ENCODE results near the gene MCRIP1.

The MCRIP1 gene

DNA sequence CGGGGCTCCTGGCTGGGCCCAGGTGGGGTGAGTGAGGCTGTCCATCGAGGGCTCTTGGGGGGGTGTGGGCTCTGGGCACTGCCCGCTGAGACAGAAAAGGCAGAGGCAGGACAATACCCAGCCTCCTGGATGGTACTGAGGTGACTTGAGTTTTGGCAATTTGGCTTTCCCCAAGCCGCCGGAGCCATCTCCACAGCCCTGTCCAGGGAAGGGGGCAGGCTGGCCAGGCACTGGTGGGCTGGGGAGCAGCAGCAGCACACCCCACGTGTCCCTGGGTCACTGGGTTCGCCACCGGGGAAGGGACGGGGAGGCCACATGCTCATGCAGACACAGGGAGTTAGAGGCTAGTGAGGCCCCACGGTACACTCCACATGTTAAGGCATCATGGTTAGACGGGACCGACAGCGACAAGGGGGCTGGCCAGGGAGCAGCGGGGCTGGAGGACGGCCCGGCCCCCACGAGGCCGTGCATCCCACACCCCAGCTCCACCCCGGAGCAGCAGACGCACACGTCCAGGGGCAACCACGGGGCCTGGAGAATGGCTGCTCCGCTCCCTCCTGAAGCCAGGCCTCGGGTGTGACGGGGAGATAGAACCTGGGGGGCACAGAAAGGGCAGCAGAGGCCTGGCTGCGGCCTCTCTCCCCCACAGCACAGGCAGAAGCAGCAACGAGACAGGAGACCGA is 35.0 kb upstream of the MCRIP1 start:
- peak overlapping the region; percentile 43 for H3K4me3 ChIP-seq (ENCODE audit: low read length)
- peak overlapping the region; percentile 52 for H3K4me2 ChIP-seq (ENCODE audit: low read length)
- H3K9ac ChIP-seq (ENCODE audit: low read depth, low read length), result peak overlapping the region; percentile 53
- peaks cover 53% of the 10 kb centered on the region for H3K4me1 ChIP-seq (ENCODE audit: control insufficient read depth, insufficient read depth, low read length)
- no peaks in the 10 kb centered on the region for H3K9me3 ChIP-seq (replicated peaks; ENCODE audit: low read length)
- no peaks in the 10 kb centered on the region for H3K27me3 ChIP-seq (ENCODE audit: control insufficient read depth, insufficient read depth, low read length)
- H3K36me3 ChIP-seq (ENCODE audit: insufficient read depth, low read length), result peaks cover 55% of the 10 kb centered on the region

DNA sequence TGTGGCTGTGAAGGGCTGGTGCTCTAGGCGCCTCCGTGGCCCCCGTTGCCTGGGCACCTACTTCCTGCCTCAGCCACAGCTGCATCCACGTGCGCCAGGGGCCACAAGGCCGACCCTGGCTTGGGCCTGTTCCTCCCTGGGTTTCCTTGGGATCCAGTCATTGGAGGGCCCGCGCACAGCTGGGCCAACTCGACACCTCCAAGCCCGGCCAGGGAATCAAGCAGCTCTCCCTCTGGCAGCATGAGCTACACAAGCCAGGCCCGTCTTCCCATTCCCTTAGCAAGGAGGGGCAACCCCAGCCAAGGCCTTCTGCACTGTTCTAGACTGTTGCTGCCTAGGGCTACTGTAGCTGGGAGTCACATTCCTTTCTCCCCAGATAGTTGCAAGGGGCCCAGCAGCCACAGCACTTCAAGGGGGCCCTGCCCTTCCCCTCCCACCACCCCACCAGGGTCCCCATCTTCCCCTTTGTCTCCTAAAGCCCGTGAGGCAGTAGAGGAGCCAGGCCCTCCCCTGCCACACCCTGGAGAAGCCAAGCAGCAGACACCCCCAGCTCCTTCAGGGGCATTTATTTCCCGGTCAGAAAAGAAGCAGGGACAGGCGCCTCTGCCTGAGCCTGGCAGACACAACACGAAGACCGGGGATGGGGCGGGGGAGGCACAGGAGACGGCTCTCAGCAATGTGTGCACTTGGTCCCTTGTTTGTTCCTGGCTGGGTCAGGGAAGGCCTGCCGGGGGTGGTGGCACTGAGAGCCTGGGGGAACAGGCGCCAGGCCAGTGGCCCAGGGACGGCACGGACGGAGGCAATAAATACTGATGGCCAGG is 34.3 kb upstream of the MCRIP1 start:
- Histone ChIP-seq H3K4me1 (ENCODE audit: control insufficient read depth, insufficient read depth, low read length) (peaks cover 50% of the 10 kb centered on the region), H3K36me3 (ENCODE audit: insufficient read depth, low read length) (peaks cover 57% of the 10 kb centered on the region)

DNA sequence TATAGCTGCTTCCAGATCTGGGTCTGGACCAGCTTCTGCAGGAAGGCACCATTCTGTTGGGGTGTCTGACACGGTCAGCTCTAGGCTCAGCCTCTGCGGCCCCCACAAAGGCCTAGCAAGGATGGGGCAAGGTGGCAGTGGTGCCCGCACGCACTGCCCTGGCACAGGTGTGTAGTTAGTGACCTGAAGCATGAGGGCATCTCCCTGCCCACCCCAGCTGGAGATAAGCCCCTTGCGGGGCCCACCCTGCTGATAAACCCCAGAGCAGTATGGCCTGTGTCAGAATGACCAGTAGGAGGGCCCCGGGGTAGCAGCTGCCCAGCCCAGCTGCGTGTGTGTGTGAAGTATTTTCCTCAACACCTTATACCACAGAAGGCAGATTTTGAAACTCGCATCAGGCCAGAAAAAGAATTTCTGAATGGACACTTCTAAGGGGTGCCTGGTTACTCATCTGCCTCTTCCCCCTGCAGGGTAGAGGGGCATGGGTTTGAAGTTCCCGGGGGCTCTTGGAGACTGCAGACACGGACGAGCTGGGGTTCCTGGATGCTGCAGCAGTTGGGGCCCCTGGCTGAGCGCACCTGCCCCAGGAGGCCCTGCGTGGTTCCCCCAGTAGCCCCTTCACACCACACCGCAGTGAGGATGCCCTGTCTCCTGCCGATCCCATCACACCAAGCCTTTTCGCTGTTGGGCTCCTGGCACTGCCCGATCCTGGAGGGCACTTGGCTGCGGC is 33.5 kb upstream of the MCRIP1 start:
- peaks cover 47% of the 10 kb centered on the region for H3K4me1 ChIP-seq (ENCODE audit: control insufficient read depth, insufficient read depth, low read length)
- H3K9me3 ChIP-seq (replicated peaks; ENCODE audit: low read length), result no peaks in the 10 kb centered on the region
- H3K36me3 ChIP-seq (ENCODE audit: insufficient read depth, low read length), result peaks cover 57% of the 10 kb centered on the region
- H3K9ac ChIP-seq (ENCODE audit: low read depth, low read length), result peak overlapping the region; percentile 21
- no peak overlapping the region for H3K4me2 ChIP-seq (ENCODE audit: low read length)
- no peaks in the 10 kb centered on the region for H3K27me3 ChIP-seq (ENCODE audit: control insufficient read depth, insufficient read depth, low read length)
- H3K4me3 ChIP-seq (ENCODE audit: low read length), result no peak overlapping the region

More for the DNA sequence above, 34.3 kb upstream of the MCRIP1 start:
- no peak overlapping the region for H3K4me3 ChIP-seq (ENCODE audit: low read length)
- H3K4me2 ChIP-seq (ENCODE audit: low read length), result no peak overlapping the region
- H3K27me3 ChIP-seq (ENCODE audit: control insufficient read depth, insufficient read depth, low read length), result no peaks in the 10 kb centered on the region
- no peaks in the 10 kb centered on the region for H3K9me3 ChIP-seq (replicated peaks; ENCODE audit: low read length)
- peak overlapping the region; percentile 53 for H3K9ac ChIP-seq (ENCODE audit: low read depth, low read length)

DNA sequence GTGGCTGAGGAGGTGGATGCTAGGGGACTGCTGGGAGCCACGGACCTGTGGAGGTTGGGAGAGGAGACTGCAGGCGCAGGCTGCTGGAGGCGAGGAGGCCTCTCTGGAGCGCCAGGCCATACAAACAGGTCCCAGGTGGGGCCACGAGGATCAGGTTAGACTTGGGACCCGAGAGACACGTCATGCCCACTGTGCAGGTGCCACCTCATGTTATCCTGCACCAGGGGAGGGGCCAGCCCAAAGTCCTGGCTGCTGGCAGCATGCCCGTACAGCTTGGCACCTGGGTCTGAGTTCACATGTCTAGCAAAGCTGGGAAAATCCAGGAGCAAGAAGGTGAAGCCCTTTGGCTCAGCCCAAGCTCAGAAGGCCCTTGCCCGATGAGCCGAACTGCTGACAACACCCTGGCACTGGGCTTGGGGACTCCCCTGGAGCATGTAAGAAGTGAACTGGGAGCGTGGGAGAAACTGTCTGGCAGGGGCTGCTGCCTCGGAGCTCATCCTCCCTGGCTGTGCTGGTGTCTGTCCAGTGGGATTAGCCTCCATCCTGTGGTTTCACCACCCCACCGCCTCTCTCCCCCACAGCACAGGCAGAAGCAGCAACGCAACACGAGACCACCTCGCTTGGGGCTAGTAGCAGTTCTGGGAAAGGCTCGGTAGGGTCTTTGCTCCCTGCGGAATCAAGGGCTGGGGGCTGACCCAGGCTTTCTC is 32.8 kb upstream of the MCRIP1 start:
- Histone ChIP-seq H3K36me3 (ENCODE audit: insufficient read depth, low read length) (peaks cover 57% of the 10 kb centered on the region), H3K9me3 (replicated peaks; ENCODE audit: low read length) (no peaks in the 10 kb centered on the region), H3K4me3 (ENCODE audit: low read length) (no peak overlapping the region), H3K27me3 (ENCODE audit: control insufficient read depth, insufficient read depth, low read length) (no peaks in the 10 kb centered on the region), H3K4me2 (ENCODE audit: low read length) (no peak overlapping the region), H3K9ac (ENCODE audit: low read depth, low read length) (no peak overlapping the region), H3K4me1 (ENCODE audit: control insufficient read depth, insufficient read depth, low read length) (peaks cover 44% of the 10 kb centered on the region)

DNA sequence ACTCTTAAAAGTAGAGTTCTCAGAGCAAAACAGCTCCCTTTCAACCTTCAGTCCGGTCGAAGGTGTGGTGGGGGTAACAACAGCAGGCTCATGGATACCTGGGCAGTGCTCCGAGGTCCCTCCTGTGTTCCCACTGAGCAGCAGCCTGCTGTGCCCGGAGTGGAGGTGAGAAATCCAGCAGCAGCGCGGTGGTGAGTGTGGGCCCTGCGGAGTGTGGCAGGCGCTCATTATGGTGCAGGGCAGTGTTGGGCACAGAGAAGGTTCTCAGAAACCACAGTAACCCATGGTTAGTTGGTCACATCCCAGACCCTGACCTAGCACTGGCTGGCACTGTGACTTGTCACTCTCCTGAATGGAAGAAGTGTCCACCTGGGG is 32.3 kb upstream of the MCRIP1 start:
- no peak overlapping the region for H3K9ac ChIP-seq (ENCODE audit: low read depth, low read length)
- H3K9me3 ChIP-seq (replicated peaks; ENCODE audit: low read length), result no peaks in the 10 kb centered on the region
- peaks cover 44% of the 10 kb centered on the region for H3K4me1 ChIP-seq (ENCODE audit: control insufficient read depth, insufficient read depth, low read length)
- H3K27me3 ChIP-seq (ENCODE audit: control insufficient read depth, insufficient read depth, low read length), result no peaks in the 10 kb centered on the region
- no peak overlapping the region for H3K4me3 ChIP-seq (ENCODE audit: low read length)
- H3K4me2 ChIP-seq (ENCODE audit: low read length), result no peak overlapping the region
- H3K36me3 ChIP-seq (ENCODE audit: insufficient read depth, low read length), result peaks cover 55% of the 10 kb centered on the region

DNA sequence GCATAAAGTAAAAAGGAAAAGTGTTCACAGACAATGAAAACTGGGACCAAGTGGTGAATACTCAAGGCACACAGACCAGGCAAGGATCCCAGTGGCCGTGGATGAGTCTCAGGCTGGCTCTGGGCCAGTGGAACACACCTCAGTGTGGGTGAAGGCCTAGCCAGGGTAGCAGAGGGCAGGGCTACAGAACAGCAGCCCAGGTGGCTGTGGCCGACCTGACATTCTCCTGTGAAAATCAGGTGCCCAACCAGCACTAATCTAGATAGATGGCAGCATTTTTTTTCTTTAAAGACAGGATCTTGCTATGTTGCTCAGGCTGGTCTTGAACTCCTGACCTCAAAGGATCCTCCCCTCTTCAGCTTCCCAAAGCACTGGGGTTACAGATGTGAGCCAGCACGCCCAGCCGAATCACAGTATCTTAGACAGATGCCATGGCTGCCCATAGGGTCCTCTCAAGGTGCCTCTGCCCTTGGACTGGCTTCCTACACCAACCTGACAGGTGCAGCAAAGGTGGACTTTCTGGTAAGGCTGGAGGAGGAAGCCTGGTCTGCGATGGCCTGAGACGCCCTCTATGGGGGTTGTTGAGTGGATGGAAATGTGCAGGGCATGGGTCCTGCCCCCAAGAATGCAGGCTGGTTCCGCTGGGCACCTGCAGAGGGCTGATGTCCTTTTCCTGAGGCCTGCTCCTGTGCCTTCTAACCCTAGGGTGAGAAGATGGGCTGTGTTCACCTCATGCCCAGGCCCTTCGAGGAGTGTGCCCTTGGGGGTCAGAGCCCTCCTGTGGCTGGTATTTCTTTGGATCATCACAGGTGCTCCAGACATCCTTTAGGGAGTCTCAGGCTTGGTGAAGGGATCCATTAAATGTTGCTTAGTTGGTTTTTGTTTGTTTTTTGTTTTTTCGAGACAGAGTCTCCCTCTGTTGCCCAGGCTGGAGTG is 31.0 kb upstream of the MCRIP1 start:
- Histone ChIP-seq H3K36me3 (ENCODE audit: insufficient read depth, low read length) (peaks cover 44% of the 10 kb centered on the region), H3K4me1 (ENCODE audit: control insufficient read depth, insufficient read depth, low read length) (peaks cover 35% of the 10 kb centered on the region), H3K4me3 (ENCODE audit: low read length) (no peak overlapping the region), H3K9ac (ENCODE audit: low read depth, low read length) (peak overlapping the region; percentile 13), H3K4me2 (ENCODE audit: low read length) (peak overlapping the region; percentile 34), H3K27me3 (ENCODE audit: control insufficient read depth, insufficient read depth, low read length) (no peaks in the 10 kb centered on the region), H3K9me3 (replicated peaks; ENCODE audit: low read length) (no peaks in the 10 kb centered on the region)

DNA sequence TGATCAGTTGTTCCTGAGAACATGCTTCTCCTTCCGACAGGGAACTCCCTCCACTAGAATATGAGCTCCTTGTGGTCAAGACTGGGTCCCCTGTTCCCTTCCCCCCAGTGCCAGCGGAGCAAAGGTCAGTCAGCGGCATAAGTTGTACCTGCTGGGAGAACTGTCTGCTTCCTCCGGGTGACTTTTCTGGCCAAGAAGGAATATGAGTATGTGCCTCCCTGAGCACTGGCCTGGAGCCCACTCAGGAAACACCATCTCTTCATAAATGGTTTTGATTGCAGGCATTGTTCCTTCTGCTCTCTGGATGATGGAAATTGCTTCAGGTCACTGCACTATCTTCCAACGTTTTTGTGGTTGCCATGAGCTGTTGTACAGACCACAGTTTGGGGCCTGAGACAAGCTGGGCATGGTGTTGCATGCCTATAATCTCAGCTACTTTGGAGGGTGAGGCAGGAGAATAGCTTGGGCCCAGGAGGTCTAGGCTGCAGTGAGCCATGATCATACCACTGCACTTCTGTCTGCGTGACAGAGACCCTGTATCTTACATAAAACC is 30.1 kb upstream of the MCRIP1 start:
- Histone ChIP-seq H3K4me3 (ENCODE audit: low read length) (no peak overlapping the region), H3K4me2 (ENCODE audit: low read length) (peak overlapping the region; percentile 34), H3K36me3 (ENCODE audit: insufficient read depth, low read length) (peaks cover 46% of the 10 kb centered on the region), H3K9ac (ENCODE audit: low read depth, low read length) (no peak overlapping the region), H3K4me1 (ENCODE audit: control insufficient read depth, insufficient read depth, low read length) (peaks cover 36% of the 10 kb centered on the region), H3K27me3 (ENCODE audit: control insufficient read depth, insufficient read depth, low read length) (no peaks in the 10 kb centered on the region), H3K9me3 (replicated peaks; ENCODE audit: low read length) (no peaks in the 10 kb centered on the region)

DNA sequence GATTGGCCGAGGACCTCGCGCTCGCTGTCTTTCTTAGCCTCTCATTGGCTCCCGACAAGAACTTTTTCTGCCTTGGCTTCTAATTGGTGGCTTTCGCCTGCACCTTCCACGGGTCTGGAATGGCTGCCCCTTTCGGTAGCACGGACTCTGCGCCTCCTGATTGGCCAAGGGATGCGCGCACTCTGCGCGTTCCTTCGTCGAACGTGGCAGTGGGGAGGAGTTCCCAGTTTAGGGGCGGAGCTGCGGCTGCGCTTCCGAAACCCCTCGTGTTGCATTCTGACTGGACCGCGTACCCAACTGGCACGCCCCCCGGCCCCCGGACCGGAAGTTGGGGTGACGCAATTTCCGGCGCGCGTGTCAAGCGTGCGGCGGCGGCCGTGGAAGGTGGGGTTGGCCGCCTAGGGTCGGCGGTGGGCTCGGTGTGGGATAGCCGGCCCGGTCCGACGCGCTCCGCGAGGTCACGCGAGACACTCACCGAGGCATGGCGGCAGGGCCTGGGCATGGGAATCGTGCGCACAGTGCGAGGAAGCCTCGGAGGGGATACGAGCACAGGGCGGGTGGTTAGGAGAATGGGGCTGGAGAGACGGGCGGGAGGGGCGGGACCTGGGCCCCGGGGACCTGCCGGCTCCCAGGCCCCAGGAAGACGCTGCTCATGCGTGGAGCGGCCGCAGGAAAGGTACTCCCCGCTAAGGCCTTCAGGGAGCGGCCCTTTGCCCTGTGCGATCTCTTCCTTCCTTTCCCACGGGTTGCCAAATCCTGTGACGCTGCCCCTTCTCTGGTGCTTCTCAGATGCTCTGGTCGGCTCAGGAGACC is 27.9 kb upstream of the MCRIP1 start:
- peaks cover 47% of the 10 kb centered on the region for H3K36me3 ChIP-seq (ENCODE audit: insufficient read depth, low read length)
- no peaks in the 10 kb centered on the region for H3K9me3 ChIP-seq (replicated peaks; ENCODE audit: low read length)
- peaks cover 29% of the 10 kb centered on the region for H3K4me1 ChIP-seq (ENCODE audit: control insufficient read depth, insufficient read depth, low read length)

DNA sequence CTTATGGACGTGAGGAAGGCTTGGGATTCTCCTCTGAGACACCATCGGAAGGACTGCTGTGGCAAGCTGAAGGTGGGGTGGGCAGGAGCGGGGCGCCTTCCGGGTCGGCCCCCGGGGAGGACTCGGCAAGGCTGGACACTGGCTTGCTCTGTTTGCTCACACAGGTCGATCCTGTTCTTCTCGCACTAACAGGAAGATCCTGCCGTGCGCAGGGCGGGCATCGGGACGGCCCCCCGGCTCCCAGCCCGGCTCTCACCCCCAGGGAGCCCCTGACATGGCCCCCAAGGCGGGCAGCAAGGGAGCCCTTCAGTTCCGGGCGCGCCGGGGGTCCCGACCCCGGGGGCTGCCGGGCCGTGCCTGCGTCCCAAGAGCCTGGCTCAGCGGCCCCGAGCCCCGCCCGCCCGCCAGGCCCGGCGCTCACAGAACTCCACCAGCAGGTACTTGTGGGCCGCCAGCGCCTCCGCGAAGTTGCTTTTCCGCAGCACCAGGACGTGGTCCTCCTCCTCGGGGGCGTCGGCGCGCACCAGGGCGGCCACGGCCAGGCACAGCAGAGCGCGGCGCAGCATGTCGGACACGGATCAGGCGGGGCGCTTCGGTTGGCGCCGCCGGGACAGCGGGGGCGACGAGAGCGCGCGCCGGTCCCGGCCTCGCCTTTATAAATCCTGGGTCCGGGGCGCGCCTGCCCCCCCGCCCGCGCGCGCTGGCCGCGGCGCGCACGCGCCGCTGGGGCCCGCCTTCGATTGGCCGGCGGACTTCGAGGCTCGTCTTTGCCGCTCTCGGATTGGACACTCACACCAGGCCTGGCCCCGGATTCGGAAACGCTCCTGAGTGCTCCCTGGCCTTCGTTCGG is 27.0 kb upstream of the MCRIP1 start, which contains the start of gene P4HB:
TSS of gene P4HB (minus strand) at position 630 of the 850 bp plus-strand sequence. CDS start at position 566, 64 bp downstream.
- Histone ChIP-seq H3K36me3 (ENCODE audit: insufficient read depth, low read length) (peaks cover 47% of the 10 kb centered on the region), H3K27me3 (ENCODE audit: control insufficient read depth, insufficient read depth, low read length) (no peaks in the 10 kb centered on the region), H3K9me3 (replicated peaks; ENCODE audit: low read length) (no peaks in the 10 kb centered on the region), H3K4me3 (ENCODE audit: low read length) (peak within 1 kb of the TSS; percentile 95), H3K4me1 (ENCODE audit: control insufficient read depth, insufficient read depth, low read length) (peaks cover 37% of the 10 kb centered on the region), H3K4me2 (ENCODE audit: low read length) (peak within 1 kb of the TSS; percentile 96), H3K9ac (ENCODE audit: low read depth, low read length) (peak within 1 kb of the TSS; percentile 96)

More for the DNA sequence above, 27.9 kb upstream of the MCRIP1 start:
- peak overlapping the region; percentile 87 for H3K4me3 ChIP-seq (ENCODE audit: low read length)
- H3K9ac ChIP-seq (ENCODE audit: low read depth, low read length), result peak overlapping the region; percentile 96
- H3K27me3 ChIP-seq (ENCODE audit: control insufficient read depth, insufficient read depth, low read length), result no peaks in the 10 kb centered on the region
- peak overlapping the region; percentile 94 for H3K4me2 ChIP-seq (ENCODE audit: low read length)
